Measurements from ENCODE around the gene ADGRV1.
"Not testable (repeated sequence)": the region's sequence is repeated elsewhere in the genome, so short reads cannot be mapped to it uniquely, and the experiment has no call there.

ADGRV1 gene

GRCh38 chr5:90549223-90549622 lies 9.4 kb upstream of the ADGRV1 start:
- no peak for DNase-seq (ENCODE audit: low read depth in 2 of 2, low spot score in 1 of 2)

DNA sequence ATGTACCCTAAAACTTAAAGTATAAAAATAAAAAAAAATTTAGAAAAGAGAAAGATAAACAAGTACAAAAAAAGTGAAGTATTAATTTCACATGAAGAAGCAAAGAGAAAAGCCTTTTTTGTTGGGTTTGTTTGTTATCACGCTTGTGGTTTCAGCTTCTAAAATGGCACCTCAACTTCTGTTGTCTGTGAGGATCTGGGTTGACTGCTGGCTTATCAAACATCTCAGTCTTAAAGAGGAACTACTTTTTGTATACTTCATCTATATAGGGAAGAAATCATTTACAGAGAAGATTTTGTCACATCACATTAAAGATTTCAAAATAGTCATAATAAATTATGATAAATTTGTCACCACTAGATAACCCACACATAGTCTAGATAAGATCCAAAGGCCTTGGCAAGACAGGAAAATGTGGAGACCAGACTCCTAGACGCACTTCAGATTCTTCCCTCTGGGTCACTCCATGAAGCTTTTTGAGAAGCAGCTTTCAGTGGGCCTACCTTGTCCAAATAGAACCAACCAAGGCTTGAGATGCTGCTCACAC lies 8.8 kb upstream of the ADGRV1 start:
- no peak for DNase-seq (ENCODE audit: low read depth in 2 of 2, low spot score in 1 of 2)

GRCh38 chr5:90550963-90551362 lies 7.6 kb upstream of the ADGRV1 start:
- DNase-seq (ENCODE audit: low read depth in 2 of 2, low spot score in 1 of 2) = no peak

- DNase-seq (ENCODE audit: low read depth in 2 of 2, low spot score in 1 of 2) = no peak
These were observed 7.2 kb upstream of the ADGRV1 start for GRCh38 chr5:90551376-90551775.

DNA sequence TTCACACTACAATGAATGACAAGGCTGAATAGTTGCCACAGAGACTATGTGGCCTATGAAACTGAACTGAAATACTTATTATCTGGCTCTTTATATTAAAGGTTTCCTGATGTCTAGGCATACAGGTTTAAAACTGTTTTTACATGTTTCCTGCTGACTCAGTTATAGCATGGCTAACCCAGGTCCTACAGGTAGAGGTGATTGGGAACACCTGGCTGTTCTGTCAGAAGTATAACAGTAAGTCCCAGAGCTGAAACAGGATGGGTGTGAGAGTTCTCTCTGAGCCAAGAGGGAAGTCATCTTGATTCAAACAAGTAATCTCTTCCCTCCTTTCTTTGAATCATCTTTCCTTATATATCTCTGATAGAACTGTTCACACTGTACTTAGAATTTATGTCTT lies 4.9 kb upstream of the ADGRV1 start:
- no peak for DNase-seq (ENCODE audit: low read depth in 2 of 2, low spot score in 1 of 2)

DNA sequence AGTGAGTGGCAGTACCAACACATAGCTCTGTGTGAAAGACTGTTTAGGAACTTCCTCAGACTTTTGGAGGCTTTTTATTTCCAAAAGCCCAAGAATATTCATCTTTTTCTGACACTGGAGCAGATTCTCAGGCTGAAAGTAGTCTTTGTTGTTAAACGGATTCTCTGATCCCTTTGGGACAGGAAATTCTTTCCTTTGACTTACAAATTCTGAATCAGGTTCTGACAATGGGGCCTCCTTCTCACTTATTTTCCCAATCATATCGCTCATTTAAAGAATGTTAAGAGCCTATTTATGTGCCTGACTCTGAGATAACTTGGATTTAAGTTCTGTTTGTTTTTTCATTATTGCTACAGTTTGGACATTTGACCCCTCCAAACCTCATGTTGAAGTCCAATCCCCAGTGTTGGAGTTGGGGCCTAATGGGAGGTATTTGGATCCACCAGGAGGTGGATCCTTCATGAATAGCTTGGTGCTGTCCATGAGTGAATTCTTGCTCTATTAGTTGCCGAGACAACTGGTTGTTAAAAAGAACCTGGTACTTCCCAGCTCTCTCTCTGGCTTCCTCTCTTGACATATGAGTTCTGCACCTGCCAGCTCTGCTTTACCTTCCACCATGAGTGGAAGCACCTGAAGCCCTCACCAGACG lies 4.1 kb upstream of the ADGRV1 start:
- DNase-seq (ENCODE audit: low read depth in 2 of 2, low spot score in 1 of 2) = no peak

- no peak for DNase-seq (ENCODE audit: low read depth in 2 of 2, low spot score in 1 of 2)
These were observed 2.9 kb upstream of the ADGRV1 start for GRCh38 chr5:90555666-90556065.

GRCh38 chr5:90557391-90557790 lies 1.2 kb upstream of the ADGRV1 start:
- no peak for DNase-seq (ENCODE audit: low read depth in 2 of 2, low spot score in 1 of 2)

- DNase-seq (ENCODE audit: low read depth in 2 of 2, low spot score in 1 of 2) = no peak
These were observed 726 bp upstream of the ADGRV1 start for GRCh38 chr5:90557871-90558270.

DNA sequence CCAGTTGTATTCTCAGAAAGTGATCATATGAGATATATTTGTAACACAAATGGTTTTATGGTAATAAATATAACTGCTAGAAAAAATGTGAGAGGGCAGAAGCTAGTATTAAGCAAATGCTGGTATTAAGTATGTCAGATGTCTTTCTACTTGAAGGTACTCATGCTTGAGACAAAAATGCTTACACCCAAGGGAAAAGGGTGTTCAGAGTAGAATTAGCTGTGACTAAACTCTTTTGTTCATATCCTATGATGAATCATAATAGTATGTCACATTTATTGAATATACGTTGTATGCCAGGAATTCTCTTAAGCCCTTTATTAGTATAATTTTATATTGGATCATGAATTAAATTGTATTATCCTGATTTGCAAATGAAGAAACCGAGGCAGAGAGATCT lies 2.2 kb downstream of the ADGRV1 start:
- no peak for DNase-seq (ENCODE audit: low read depth in 2 of 2, low spot score in 1 of 2)

DNA sequence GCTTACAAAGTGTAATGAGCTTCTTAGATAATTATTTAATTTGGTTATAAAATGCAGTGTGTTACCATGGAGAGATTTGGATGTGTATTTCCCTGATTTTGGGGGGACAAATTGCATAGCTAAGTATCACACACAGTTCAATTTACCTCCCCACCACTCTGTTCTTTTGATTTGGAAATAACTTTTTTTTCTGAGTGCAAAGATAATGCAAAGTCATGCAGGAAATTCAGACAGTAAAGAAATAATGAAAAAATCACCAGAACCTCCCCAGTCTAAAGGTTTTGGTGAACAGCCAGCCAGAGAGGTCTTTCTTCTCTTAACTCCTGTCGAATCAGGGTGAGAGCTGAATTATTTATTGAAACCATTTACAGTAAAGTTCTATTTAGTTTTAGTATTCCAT lies 3.2 kb downstream of the ADGRV1 start:
- no peak for DNase-seq (ENCODE audit: low read depth in 2 of 2, low spot score in 1 of 2)

DNA sequence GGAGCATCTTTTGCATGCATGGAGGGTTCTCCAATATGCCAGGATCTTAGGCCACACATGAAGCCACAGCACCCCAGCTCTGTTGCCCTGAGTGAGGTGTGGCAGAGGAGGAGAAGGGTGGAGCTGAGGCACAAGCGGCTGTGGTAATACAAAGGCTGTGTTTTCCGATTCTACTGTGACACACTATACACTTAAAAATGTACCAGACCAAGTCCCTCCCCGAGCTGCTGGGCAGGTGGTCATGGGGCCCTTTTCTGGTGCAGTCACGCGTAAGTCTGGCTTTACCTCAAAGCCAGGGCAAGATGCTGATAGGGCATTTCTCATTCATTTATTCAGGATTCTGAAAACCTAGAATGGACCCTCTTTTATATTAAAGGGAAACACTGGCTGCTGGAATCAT lies 3.7 kb downstream of the ADGRV1 start:
- no peak for DNase-seq (ENCODE audit: low read depth in 2 of 2, low spot score in 1 of 2)

- no peak for DNase-seq (ENCODE audit: low read depth in 2 of 2, low spot score in 1 of 2)
These were observed 4.5 kb downstream of the ADGRV1 start for GRCh38 chr5:90563108-90563507.

GRCh38 chr5:90565491-90565890 lies 6.9 kb downstream of the ADGRV1 start:
- DNase-seq (ENCODE audit: low read depth in 2 of 2, low spot score in 1 of 2) = no peak

DNA sequence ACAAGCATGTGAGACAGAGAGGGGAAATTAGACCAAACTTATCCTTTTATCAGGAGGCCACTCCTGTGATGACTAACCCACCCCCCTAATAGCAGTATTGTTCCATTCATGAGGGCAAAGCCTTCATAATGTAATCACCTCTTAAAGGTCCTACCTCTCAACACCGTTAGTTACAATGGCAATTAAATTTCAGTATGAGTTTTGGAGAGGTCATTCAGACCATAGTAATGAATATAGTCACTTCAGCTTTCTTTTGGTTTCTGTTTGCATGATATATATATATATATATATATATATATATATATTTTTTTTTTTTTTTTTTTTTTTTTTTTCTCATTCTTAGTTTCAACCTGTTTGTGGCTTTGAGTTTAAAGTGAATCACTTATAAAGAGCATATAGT lies 10.5 kb downstream of the ADGRV1 start:
- DNase-seq (ENCODE audit: low read depth in 2 of 2, low spot score in 1 of 2) = no peak

GRCh38 chr5:90570034-90570433 lies 11.4 kb downstream of the ADGRV1 start:
- DNase-seq (ENCODE audit: low read depth in 2 of 2, low spot score in 1 of 2) = no peak

DNA sequence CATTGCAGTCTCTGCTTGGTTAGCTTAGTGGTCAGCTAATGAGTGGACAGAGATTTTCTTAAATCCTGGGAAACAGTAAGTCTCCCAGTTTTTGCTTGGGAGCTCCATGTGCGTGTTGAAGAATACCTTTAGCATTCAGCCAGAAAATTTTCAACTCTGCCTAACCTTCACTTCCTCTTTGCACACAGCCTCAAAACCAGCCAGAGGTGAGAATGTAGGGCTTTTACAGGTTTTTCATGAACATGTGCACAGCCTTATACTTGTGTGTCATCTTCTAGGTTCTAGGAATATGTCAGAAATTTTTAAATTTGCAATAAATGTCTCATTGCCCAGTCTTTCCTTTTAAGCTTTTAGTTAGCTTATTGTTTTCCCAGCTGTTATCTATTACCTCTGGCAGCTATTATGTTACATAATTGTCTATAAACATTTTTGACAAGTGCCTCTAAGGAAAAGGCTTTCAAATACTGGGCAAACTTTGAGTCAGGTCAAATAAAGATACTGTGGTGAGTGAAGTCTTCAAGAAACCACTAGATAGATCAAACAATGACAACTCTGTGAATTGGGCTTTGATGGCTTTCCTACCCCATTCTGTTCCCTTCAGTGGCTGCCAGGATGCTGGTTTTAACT lies 12.7 kb downstream of the ADGRV1 start:
- no peak for DNase-seq (ENCODE audit: low read depth in 2 of 2, low spot score in 1 of 2)

GRCh38 chr5:90575712-90576111 lies 17.1 kb downstream of the ADGRV1 start:
- no peak for DNase-seq (ENCODE audit: low read depth in 2 of 2, low spot score in 1 of 2)

- not testable (repeated sequence) for DNase-seq (ENCODE audit: low read depth in 2 of 2, low spot score in 1 of 2)
These were observed 18.0 kb downstream of the ADGRV1 start for GRCh38 chr5:90576566-90576965.

DNA sequence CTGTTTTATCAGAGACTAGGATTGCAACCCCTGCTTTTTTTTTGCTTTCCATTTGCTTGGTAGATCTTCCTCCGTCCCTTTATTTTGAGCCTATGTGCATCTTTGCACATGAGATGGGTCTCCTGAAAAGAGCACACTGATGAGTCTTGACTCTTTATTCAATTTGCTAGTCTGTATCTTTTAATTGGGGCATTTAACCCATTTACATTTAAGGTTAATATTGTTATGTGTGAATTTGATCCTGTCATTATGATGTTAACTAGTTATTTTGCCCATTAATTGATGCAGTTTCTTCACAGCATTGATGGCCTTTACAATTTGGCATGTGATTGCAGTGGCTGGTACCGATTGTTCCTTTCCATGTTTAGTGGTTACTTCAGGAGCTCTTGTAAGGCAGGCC lies 21.3 kb downstream of the ADGRV1 start:
- not testable (repeated sequence) for DNase-seq (ENCODE audit: low read depth in 2 of 2, low spot score in 1 of 2)

GRCh38 chr5:90581956-90582355 lies 23.4 kb downstream of the ADGRV1 start:
- no peak for DNase-seq (ENCODE audit: low read depth in 2 of 2, low spot score in 1 of 2)

- no peak for DNase-seq (ENCODE audit: low read depth in 2 of 2, low spot score in 1 of 2)
These were observed 26.9 kb downstream of the ADGRV1 start for GRCh38 chr5:90585337-90585986.
